ENCODE data around the gene SLIT3. TPM values are rescaled to one million over a fixed set of nuclear protein-coding genes. Genes with fewer than 3 reads are reported as not detected.

The SLIT3 gene
- total RNA-seq, 4 donors from 2014 or later = 41.1 to 86.6 (median 62.7) TPM

GRCh38 chr5:168800701-168801100, 500.2 kb downstream of the SLIT3 start:
- peaks cover 0 to 20% (median 4%) of the 10 kb centered on the region in 4 donors for H3K36me3 ChIP-seq
- no peak for DNase-seq (ENCODE audit: extremely low spot score)
- H3K27ac ChIP-seq (replicated peaks in 1 of 4) = no peak overlapping the region
- intact Hi-C loops (cut with DNase I) = no loop called here
- TF ChIP-seq POLR2AphosphoS5 (IDR thresholded peaks at IDR 0.05) (no peak), CTCF (IDR thresholded peaks at IDR 0.05) (no peak), POLR2A (IDR thresholded peaks at IDR 0.05; ENCODE audit: low read depth) (no peak), EP300 (IDR thresholded peaks at IDR 0.05) (no peak)
- WGBS = 87% methylated on average over 3 of the region's 3 CpGs
- no peak overlapping the region for H3K4me3 ChIP-seq
- H3K27me3 ChIP-seq = no peaks in the 10 kb centered on the region
- peaks cover 0 to 20% (median 16%) of the 10 kb centered on the region in 4 donors for H3K4me1 ChIP-seq
- H3K9me3 ChIP-seq = no peaks in the 10 kb centered on the region

GRCh38 chr5:168798065-168799023, 502.6 kb downstream of the SLIT3 start:
- Histone ChIP-seq H3K27me3 (no peaks in the 10 kb centered on the region), H3K27ac (replicated peaks in 1 of 4) (no peak overlapping the region), H3K4me3 (no peak overlapping the region), H3K9me3 (no peaks in the 10 kb centered on the region), H3K4me1 (peaks cover 7 to 38% (median 33%) of the 10 kb centered on the region in 4 donors), H3K36me3 (peaks cover 0 to 6% (median 2%) of the 10 kb centered on the region in 4 donors)
- TF ChIP-seq POLR2AphosphoS5 (IDR thresholded peaks at IDR 0.05) = no peak
- TF ChIP-seq POLR2A (IDR thresholded peaks at IDR 0.05; ENCODE audit: low read depth) = no peak
- no peak for TF ChIP-seq EP300 (IDR thresholded peaks at IDR 0.05)
- no peak for TF ChIP-seq CTCF (IDR thresholded peaks at IDR 0.05)
- intact Hi-C loops (cut with DNase I) = no loop called here
- DNase-seq (ENCODE audit: extremely low spot score) = no peak
- WGBS = 92% methylated on average over 5 of the region's 5 CpGs

GRCh38 chr5:168796593-168797580, 504.1 kb downstream of the SLIT3 start:
- no peak overlapping the region for H3K4me3 ChIP-seq
- WGBS = 61% methylated on average over 10 of the region's 12 CpGs
- TF ChIP-seq EP300 (IDR thresholded peaks at IDR 0.05) (no peak), CTCF (IDR thresholded peaks at IDR 0.05) (no peak)

GRCh38 chr5:168796000-168796399, 504.9 kb downstream of the SLIT3 start:
- TF ChIP-seq POLR2A (IDR thresholded peaks at IDR 0.05; ENCODE audit: low read depth) (no peak), POLR2AphosphoS5 (IDR thresholded peaks at IDR 0.05) (no peak), CTCF (IDR thresholded peaks at IDR 0.05) (no peak)
- no peaks in the 10 kb centered on the region for H3K9me3 ChIP-seq
- H3K27ac ChIP-seq (replicated peaks in 1 of 4) = no peak overlapping the region
- DNase-seq (ENCODE audit: extremely low spot score) = no peak
- no peak overlapping the region for H3K4me3 ChIP-seq
- no peaks in the 10 kb centered on the region for H3K27me3 ChIP-seq
- intact Hi-C loops (cut with DNase I) = no loop called here
- H3K4me1 ChIP-seq = peaks cover 7 to 40% (median 37%) of the 10 kb centered on the region in 4 donors
- no peaks in the 10 kb centered on the region for H3K36me3 ChIP-seq
- WGBS = 61% methylated on average over 4 of the region's 4 CpGs

More at GRCh38 chr5:168796593-168797580, 504.1 kb downstream of the SLIT3 start:
- Histone ChIP-seq H3K27ac (replicated peaks in 1 of 4) (no peak overlapping the region), H3K4me1 (peaks cover 7 to 40% (median 37%) of the 10 kb centered on the region in 4 donors), H3K36me3 (peaks cover 0 to 6% (median 0%) of the 10 kb centered on the region in 4 donors), H3K9me3 (no peaks in the 10 kb centered on the region), H3K27me3 (no peaks in the 10 kb centered on the region)
- intact Hi-C loops (cut with DNase I) = no loop called here
- no peak for DNase-seq (ENCODE audit: extremely low spot score)

Data from esophagus muscularis mucosa (tissue), 4 donors.